EL (cell line): ENCODE measurements around the gene ABHD11.

Experiments used
- DNase-seq: peaks from one replicate; pipeline ENCODE4 v3.0.0-alpha.2; 2016

The ABHD11 gene

DNA sequence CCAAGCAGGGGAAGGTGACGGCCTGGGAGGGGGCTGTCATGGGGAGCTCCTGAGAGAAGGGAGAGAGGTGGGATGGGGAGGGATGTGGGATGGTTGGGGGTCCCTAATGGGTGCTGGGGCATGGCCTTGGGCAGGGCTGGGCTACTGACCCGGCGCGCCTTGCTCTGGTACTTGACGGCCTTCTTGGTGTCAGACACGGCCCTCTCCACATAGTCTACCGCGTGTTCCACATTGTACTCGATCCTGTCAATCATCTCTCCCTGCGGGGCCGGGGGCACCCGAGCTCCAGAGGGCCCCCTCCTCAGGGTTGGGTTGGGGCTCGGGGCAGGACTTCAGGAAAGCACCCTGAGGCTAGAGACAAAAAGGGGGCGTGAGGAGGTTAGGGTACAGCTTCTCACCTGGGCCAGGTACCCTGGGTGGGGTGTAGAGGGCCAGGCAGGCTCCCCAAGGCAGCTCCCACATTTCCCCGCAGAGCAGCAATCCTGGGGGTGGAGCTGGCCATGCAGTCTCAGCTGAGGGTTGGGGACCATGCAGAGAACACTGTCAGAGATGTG, 37.9 kb downstream of the ABHD11 start:
- DNase-seq, result no peak

DNA sequence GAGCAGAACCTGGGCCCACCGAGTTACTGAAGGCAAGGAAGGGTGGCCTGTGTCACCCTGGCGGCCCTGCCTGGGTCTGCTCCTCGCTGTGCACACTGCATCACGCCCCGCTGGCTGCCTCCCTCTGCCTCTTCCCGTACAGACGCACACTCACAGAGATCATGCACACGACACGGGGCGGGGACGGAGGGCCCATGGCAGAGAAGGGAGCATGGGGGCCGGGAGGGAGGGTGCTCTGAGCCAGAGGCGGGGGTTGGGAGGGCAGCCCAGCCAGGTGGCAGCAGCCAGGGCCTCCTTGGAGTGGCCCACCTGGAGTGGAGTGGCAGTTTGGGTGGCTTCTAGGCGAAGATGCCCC, 38.6 kb downstream of the ABHD11 start:
- no peak for DNase-seq

DNA sequence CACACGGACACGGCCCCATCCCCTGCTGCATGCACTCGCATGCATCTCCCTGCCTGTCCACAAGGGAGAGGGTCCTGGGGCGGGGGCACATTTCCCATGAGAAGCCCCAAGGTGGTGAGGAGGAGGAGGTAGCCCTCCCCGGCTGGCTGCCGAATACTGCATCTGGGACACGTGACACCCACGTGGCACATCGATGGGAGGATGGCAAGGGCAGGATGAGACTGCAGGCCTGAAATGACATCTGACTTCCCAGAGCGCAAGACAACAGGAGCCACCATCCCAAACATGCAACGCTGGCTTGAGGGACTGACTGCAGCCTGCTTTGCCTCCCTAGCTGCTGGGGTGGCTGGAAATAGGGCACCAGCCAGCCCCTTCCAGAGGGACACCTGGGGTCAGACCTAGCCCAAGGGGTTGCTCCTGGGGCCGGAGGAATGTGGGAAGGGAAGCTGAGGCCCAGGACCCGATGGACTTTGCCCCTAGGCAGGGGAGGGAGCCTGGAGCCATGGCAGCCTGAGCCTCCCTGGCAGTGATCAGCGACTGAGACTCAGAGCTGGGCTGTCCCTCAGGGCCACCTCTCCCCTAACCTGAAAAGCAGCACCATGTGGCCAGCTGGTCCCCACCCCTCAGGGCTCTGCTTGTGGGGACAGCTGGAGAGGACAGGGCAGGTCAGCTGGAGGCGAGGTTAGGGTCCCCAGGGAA, 39.1 kb downstream of the ABHD11 start:
- no peak for DNase-seq

DNA sequence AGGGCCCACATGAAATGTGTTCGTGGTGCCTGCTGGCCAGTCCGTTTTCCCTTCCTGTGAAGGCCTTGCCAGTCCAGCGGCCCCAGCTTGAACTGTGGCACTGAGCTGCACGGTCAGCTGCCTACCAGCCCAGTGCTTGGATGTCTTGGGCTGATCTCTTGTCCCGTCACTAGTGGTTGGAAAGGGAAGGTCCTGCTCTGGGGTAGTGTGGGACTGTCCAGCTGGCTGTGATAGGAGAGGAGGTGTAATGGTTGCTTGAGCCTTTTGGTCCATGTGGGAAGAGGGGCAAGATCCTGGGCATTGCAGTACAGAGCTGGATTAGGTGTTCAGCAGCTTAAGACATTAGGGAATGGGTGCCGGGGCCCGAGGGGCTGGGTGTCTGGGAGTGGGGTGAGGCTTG, 40.2 kb downstream of the ABHD11 start:
- DNase-seq, result no peak

DNA sequence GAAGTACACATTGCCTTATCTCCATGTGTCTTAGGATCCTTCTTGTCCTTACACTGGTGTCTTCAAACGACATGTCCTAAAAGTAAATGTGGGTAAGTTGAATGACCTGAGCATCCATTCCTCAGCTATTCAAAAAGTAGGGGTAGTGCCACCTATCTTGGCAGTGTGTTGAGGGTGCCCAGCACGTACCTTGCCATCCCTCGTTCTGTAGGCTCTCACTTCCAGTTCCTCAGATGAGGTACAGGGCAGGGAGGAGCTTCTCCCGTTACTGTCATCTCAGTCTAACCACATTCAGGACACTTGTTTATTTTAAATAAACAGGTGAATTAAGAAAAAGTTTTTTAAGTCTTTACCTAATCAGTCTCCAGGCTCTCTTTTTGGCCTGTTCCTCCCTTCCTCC, 42.2 kb downstream of the ABHD11 start:
- DNase-seq, result no peak

DNA sequence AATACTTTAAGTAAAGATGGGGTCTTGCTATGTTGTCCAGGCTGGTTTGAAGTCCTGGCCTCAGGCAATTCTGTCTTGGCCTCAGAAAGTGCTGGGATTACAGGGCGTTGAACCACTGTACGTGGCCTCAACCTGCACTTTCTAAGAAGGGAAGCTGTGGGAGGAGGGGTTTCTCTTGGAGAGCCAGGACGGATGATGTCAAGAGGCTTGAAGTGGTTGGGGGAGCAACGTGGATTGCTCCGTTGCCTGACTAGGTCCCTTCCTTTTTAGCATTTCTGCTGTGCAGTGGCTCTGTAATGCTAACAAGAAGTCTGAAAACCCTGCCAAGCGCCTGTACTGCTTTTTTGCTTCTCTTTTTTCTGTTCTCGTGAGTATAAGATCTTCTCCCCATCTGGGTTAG, 48.0 kb downstream of the ABHD11 start:
- no peak for DNase-seq

DNA sequence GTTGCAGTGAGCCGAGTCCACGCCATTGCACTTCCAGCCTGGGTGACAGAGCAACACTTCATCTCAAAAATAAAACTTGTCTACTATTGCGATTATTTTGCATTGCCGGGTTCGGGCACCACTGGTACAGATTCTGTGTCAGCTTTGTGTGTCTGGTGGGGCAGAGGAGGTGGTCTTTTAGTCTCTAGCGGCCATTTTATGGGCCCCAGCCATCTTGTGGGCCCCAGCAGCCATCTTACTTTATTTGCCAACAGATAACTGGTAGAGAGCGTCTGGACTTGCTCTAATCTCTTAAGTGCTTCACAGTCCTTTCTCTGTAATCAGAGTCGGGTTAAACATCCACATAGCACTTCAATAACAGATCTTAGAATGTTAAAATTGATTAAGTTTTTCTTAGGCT, 50.3 kb downstream of the ABHD11 start:
- no peak for DNase-seq
